NCI-H2029 treated with DMSO at 0.1 percent for 48 hours (cell line): ENCODE results near the gene CDC37.
A peak's percentile ranks its signal among the peaks of the same experiment; 100 is the strongest.

Experiments
- DNase-seq: peaks from one replicate; lab custom pipeline; 2025; lab: John Stamatoyannopoulos, UW

Gene CDC37

GRCh38 chr19:10403137-10404021 is at the start of gene CDC37:
CDC37 (minus strand) TSS chr19:10403542; CDS start chr19:10403479, 63 bp downstream.
- peak; percentile 84 for DNase-seq

DNA sequence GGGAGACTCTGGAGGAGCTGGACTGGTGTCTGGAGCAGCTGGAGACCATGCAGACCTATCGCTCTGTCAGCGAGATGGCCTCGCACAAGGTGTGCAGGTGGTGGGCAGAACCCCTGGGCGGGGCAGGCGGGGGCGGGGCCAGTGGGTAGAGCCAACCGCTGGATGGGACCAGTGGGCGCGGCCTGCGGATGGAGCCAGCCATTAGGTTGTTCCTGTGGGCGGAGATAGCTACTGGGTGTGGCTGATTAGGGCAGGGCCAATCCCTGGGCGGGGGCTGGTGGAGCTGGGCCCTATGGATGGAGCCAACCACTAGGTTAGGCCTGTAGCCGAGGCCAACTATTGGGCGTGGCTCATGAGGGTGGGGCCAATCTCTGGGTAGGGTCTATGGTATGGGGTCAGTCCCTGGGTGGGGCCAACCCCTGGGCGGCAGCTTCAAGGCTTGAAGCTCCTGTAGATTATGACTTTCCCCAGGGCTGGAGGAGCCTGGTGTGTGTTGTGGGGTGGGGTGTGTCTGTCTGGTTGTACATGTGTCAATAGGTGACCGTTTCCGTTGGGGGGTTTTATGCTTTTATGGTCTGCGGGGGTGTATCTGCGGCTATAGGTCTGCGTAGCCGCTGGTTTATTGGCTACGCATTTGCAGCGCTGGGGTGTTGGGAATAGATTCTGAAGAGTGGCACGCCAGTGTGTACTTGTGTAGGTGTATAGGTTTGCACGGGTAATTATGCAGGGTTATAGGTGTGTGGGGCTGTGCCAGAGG is 47.7 kb upstream of the CDC37 start:
- no peak for DNase-seq

DNA sequence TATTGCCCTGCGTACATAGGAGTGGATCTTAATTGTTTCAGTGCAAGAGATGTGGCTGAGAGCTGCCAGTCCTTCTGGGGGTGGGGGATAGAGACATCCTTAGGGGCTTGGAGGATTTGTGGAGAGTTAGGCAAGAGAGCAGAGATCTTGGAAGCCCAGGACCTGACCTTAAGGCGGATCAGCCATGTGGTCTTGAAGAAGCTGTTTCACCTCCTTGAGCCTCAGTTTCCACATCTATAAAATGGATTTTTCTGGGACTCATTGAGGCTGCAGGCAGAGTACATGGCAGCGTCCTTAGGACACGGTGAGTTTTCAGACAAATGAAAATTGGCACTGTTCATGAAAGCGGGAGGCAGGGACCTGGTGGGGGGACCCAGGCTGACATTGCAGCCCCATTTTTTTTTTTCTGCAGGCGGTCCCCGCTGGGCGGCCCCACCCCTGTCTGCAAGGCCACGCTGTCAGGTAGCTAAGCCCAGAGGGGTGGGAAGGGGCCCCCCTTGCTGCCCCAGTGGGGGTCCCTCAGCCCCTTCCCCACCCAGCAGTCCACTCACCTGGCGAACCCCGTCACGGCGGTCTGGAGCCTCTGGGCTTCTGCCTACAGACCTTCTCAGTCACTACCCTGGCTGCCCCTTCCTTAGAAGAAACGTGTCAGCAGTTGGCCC is 47.0 kb upstream of the CDC37 start:
- no peak for DNase-seq

- DNase-seq, result no peak
These were observed 45.7 kb upstream of the CDC37 start for GRCh38 chr19:10449037-10449436.

DNA sequence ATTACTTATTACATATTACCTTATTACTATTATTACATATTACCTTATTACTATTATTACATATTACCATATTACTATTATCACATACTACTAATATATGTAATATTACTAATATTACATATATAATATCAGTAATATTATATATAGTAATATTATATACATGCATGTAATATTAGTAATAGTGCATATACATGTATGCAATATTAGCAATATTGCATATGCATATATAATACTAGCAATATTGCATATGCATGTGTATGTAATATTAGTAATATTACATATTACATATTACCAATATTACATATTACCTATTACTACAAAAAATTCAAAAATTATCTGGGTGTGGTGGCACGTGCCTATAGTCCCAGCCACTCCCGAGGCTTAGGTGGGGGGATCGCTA is 39.4 kb upstream of the CDC37 start:
- no peak for DNase-seq

DNA sequence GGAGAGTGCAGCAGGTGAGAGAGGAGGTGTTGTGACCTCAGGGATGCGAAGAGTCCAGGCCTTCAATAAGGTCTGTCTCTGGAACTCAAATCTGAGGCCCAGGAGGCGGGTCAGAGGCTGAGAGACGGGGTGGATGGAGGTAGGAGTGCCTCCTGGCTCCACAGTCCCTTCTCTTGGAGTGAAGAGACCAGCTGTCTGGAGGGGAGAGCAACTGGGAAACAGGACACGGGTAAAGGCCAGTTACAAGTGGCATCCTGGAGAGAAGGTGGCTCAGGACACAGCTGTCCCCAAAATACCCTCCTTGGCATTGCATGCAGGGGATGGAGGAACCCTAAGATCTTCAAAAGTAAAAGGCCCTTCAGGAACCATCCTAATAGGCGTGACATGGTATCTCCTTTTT is 36.2 kb upstream of the CDC37 start:
- DNase-seq, result no peak

- no peak for DNase-seq
These were observed 29.8 kb upstream of the CDC37 start for GRCh38 chr19:10433131-10433536.

DNA sequence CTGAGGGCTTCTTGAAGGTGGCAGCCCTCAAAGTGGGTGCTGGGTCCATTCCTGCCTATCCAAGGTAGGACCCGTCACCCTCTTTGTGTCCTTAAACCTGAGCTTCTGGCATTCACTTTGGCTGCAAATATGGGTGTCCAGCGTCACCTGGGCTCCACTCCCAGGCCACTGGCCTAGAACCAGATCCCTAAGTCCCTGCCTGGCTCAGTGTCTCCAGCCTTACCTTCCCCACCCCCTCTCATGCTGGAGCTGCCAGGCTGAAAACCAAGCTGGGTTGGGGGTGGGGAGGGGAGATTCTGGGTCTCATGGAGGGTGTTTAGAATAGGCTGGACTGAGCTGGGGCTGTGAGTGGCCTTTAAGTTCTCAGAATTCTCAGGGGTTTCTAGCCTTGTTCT is 29.4 kb upstream of the CDC37 start:
- no peak for DNase-seq

DNA sequence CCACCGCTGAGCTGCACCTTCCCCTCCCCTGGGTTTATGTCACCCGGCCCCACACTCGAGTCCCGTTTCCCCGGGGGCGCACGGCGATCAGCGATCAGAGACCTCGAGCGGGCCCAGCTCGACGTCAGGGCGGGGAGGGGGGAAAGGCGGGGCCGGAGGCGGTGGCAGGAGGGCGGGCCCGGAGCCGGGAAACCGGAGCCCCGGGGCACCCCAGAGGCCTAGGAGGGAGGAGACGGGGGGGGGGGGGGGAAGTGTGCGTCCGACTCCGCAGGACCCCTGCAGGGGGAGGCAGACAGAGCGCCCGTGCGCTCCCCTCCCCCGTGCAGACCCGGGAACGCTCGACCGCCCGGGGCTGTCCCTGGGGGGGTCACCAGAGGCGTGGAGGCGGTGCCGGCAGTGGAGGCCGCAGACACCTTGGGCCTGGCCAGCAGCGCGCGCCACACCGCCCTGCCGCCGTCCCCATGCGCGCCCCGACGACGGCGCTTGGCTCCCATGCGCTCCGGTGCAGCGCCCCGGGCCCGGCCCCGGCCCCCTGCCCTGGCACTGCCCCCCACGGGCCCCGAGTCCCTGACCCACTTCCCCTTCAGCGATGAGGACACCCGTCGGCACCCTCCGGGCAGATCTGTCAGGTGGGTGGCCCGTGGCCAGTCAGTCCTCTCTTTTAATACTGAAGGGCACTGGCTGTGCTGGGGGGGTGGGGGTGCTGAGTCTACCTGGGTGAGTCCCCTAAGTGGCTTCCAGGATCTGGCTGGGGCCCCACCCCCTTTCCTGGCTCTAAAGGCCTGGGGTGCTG is 28.8 kb upstream of the CDC37 start:
- DNase-seq, result no peak

DNA sequence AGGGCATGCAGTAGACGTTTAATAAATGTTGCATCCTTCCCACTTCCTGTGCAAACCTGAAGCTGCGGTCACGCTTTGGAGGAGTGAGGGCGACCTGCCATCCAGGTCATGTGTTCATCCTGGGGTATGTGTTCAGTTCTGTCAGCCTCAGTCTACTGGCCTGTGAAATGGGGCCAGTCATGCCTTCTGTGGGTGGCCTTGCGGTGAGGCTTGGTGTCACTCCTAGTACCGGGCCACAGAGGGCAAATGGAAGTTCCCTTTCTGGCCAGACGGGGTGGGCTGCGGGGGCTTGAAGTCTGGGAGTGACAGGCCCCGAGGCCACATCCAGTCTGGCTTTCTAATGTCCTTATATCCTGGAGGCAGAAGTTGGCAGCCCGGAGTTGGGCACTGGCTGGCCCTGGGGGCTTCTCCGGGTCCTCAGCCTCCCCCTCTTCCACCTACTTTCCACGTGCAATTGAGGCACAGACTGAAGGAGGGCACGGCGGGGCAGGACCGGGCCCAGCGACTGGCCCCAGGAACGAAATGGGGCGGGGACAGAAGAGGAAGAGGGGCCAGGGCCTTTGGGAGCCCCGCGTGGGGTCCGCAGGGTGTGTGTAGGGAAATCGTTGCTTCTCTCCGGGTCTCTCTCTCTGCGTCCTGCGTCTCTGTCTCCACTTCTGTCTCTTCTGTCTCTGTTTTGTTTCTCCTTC is 28.1 kb upstream of the CDC37 start:
- DNase-seq, result no peak

GRCh38 chr19:10430505-10431253 is 27.3 kb upstream of the CDC37 start:
- DNase-seq, result no peak

DNA sequence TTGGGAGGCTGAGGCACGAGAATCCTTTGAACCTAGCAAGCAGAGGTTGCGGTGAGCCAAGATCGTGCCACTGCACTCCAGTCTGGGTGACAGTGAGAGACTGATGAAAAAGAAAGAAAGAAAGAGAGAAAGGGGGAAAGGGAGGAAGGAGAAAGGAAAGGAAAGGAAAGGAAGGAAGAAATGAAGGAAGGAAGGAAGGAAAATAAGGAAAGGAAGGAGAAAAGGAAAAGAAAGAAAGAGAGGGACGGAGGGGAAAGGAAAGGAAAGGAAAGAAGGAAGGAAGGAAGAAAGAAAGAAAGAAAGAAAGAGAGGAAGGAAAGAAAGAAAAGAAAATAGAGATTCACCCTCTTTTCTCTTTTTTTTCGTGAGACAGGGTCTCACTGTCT is 25.6 kb upstream of the CDC37 start:
- no peak for DNase-seq

- no peak for DNase-seq
These were observed 23.8 kb upstream of the CDC37 start for GRCh38 chr19:10427169-10427568.

GRCh38 chr19:10424011-10424637 is 20.8 kb upstream of the CDC37 start:
- DNase-seq, result no peak

DNA sequence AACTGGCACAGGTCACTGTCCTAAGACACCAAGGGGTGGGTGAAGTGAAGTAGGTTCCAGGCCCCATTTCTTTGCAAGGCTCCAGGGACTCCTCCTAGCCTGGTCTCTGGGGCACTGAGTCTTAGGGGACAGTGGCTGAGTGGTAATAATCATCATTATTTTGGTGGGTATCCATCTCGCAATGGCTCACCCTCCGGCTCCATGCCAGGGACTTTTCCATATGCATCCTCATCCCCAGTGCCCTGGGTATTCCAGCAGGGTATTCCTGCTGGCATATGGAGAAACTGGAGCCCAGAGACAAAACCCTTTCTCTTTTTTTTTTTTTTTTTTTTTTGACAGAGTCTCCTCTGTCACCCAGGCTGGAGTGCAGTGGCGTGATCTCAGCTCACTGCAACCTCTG is 19.5 kb upstream of the CDC37 start:
- no peak for DNase-seq

GRCh38 chr19:10422046-10422461 is 18.7 kb upstream of the CDC37 start:
- DNase-seq, result no peak

DNA sequence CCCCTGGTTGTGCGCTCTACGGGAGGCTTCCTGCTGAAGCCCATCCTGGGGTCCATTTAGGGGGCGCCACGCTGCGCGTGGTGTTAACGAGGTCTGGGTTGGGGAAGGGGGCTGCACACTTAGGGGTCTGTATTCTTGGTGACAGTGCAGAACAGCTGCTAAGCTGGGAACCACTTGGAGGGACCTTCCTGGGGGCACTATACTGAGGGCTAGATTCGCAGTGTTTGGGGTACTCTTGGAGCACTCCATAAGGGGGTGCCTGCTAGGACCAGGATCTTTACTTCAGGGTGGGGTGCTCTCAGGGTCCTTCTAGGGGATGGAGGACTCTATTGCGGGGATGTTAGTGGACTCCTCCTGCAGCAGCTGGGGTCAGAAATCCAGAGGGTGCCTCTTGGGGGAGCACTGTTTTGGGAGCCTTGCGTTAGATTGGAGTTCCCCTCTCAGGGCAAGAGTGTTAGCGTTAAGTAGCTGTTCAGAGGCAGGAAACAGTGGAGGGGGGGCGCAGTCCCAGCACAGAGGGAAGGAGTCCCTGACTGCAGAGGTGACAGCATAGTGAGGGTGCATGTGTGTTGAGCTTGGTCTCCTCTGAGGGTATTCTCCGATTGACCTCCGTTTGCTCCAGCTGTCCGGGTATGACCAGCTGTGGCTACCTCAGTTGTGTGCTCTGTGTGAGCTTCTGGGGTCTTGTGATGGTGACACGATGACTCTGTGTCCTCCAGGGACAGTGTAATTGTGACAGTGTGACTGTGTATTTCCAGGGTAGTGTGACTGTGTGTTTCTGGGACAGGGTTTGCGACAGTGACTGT is 18.1 kb upstream of the CDC37 start:
- no peak for DNase-seq

- DNase-seq, result no peak
These were observed 17.3 kb upstream of the CDC37 start, which contains the start of gene PDE4A for GRCh38 chr19:10420444-10421239. PDE4A (plus strand) TSS chr19:10420538; CDS start chr19:10420765, 227 bp downstream.
